Endometrium (tissue), 2 donors: ENCODE measurements around the gene SPDYE5.
"Not testable (repeated sequence)": the region's sequence is repeated elsewhere in the genome, so short reads cannot be mapped to it uniquely, and the experiment has no call there.

Experiments
- FAIRE-seq: peaks from 2 replicates; lab custom pipeline; 2012; peaks lifted over from hg19 to GRCh38; lab: Jason Lieb, UNC
- donor health status: control.
- donor health status: control.

Gene SPDYE5, protein sequence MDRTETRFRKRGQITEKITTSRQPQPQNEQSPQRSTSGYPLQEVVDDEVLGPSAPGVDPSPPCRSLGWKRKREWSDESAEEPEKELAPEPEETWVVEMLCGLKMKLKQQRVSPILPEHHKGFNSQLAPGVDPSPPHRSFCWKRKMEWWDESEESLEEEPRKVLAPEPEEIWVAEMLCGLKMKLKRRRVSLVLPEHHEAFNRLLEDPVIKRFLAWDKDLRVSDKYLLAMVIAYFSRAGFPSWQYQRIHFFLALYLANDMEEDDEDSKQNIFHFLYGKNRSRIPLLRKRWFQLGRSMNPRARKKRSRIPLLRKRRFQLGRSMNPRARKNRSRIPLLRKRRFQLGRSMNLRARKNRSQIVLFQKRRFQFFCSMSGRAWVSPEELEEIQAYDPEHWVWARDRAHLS

DNA sequence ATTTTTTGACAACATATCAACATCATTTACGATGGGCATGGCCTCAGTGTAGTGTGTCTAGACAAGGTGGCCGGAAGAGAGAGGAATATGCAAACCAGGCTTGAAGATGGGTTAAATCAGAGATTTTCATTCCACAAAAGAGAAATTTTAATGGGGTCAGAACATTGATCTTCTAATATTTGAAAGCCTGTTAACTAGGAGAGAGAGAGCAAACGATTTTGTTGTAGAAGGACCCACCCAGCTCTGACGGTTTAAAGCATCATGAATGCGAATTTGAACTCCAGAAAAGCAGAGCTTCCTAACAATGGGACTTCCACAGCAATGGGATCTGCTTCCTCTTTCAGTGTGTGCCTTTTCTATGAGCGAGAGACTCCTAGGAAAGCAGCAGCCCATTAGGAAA is at the start of gene SPDYE5:
Gene SPDYE5, plus strand, starts transcription at position 301 of the 400 bp plus-strand sequence. CDS start 1,728 bp downstream, outside the sequence.
- FAIRE-seq = not testable (repeated sequence)

DNA sequence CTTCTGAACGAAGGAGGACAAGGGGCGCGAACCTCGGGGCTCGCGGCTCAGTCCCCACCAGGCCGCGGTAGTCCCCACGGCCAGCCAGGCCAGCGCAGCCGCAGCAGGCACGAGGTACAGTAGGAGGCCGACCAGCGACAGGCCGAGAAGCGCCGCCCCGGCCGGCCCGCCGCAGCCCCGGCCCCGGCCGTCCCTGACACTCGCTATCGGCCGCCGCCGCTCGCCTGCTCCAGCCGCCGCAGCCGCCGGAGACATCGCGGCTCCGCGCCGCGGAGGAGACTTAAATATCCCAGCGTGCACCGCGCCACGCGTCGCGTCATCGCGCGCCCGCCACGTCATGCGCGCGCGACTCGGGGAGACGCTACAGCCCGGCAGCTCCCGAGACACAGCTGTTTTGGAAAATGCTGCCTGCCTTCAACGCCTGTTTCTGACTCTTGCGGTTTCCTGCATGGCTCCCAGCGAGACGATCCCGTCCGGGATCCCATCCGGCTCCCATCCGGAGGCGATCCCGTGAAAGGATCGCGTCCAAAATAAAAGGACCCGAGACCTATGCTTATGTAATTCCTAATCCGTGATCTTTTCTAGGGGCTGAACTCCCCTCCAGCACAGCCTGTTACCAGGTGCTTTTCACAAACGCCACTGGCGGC is 49.5 kb upstream of the SPDYE5 start:
- FAIRE-seq = not testable (repeated sequence)

DNA sequence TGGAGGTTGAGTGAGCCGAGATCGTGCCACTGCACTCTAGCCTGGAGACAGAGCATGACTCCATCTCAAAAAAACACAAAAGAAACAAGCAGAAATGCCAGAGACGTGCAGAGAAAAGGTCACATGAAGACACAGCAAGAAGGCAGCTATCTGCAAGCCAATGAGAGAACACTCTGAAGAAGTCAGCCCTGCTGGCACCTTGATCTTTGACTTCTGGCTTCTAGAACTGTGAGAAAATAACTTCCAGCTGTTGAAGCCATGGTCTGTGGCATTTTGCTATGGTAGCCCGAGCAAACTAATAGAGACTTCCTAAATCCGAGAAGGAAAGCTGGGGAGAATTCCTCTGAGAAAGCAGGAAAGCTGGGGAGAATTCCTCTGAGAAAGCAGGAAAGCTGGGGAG is 42.2 kb upstream of the SPDYE5 start:
- not testable (repeated sequence) for FAIRE-seq

DNA sequence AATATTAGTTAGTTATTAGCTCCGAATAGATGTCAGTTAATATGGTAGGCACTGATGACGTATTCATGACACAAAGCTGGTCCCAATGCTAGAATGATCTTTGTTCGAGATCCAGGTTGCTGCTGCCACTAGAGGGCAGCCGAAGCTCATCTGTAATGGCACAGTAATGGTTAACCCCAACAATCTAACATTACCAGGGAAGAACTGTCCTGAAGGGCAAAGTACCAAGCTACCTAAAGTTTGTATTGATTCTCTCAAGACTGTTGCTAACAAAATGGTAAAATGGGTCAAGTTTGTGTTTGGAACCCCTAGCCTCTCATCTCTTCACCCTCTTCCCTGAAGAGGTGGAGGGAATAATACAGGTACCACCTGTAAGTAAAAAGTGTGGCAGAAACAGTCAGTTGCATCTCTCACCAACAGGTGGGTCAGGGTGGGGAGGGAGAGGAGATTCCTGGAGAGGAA is 39.6 kb upstream of the SPDYE5 start:
- not testable (repeated sequence) for FAIRE-seq

DNA sequence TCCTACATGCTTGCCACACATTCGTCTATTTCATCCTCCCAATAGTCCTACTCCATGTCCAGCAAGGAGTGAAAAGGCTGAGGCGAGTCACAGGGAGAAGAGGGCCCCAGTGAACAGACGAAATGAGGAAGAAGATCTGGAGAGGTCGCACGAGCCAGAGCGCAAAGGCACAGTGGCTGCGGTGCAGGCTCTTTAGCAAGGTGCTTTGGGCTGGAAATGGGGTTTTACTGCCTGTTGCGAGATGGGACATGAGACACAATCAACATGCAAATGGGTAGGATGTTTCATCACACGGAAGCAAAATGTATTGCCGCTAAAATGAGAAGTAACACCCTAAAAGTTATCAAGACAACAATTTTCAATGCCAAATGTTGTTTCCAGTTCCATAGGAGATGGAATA is 35.7 kb upstream of the SPDYE5 start:
- not testable (repeated sequence) for FAIRE-seq

DNA sequence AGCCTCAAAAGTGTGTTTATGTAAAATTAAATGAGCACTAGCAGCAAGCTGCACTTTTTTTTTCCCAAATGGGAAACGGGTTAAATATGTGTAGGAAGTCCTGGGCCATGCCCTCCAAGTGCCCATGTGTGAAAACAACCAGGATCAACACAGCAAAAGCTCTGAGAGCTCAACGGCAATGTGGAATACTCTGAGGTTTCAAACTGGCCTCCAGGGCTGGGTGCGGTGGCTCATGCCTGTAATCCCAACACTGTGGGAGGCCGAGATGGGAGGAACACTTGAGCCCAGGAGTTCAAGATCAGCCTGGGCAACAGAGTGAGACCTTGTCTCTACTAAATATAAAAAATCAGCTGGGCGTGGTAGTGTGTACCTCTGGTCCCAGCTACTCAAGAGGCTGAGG is 34.1 kb upstream of the SPDYE5 start:
- FAIRE-seq = not testable (repeated sequence)

DNA sequence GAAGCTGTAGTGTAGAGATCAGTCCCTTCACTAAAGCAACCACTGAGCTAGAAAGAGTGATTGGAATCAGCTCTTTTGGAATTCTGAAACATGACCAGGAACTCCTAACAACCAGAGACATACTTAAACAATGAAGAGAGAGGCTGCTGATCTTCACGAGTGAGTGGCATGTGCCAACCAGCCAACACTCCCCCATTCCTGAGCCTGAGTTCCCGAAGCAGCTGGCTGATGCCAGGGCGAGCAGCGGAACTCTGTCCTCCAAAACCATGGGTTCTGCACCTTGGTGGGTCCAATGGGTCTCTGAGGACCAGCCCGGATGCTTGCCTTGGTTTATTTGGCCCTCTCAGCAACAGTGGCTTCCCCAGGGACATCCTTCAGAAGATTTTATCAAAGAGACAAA is 31.6 kb upstream of the SPDYE5 start:
- FAIRE-seq = not testable (repeated sequence)

DNA sequence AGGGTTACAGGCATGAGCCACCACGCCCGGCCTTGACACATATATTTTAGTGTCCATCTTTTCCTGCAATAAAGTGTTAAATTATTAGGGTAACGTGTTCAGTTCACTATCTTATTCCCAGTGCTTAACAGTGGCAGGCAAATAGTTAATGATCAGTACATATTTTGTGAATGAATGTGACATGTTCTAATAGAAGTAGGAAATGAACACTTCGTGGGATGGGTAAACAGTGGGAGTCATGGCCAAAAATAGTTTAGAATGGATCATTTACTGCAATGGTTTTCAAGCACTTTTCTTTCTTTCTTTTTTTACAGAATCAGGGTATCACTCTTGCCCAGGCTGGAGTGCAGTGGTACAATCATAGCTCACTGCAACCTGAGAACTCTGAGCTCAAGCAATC is 22.0 kb upstream of the SPDYE5 start:
- FAIRE-seq = not testable (repeated sequence)

DNA sequence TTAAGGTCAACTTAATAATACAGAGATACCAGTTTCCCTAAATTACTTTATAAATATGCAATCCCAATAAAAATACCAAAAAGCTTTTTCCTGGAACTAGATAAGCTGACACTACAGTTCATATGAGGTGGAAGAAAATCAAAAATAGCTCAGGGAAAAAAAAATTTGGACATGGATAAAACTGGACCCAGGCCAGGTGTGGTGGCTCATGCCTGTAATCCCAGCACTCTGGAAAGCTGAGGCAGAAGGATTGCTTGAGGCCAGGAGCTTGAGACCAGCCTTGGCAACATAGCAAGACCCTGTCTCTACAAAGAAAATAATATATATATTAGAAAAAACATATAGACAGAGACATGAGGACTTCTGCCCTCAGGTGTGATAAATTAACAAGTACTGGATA is 14.7 kb upstream of the SPDYE5 start:
- not testable (repeated sequence) for FAIRE-seq

DNA sequence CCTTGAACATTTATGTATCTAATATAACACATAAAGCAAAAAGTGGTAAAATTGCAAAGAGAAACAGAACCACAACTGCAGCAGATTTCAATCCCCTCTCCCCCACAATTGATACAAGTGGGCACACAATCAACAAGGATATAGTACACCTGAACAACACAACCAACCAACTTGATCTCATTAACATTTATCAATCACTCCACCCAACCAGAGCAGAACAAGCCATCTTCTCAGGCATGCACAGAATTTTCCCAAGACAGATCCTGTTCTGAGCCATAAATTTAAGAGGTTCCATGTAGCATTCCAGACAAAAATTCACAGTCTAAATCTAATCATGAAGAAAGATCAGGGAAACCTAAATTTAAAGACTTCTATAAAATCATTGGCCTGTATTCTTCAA is 11.8 kb upstream of the SPDYE5 start:
- not testable (repeated sequence) for FAIRE-seq

DNA sequence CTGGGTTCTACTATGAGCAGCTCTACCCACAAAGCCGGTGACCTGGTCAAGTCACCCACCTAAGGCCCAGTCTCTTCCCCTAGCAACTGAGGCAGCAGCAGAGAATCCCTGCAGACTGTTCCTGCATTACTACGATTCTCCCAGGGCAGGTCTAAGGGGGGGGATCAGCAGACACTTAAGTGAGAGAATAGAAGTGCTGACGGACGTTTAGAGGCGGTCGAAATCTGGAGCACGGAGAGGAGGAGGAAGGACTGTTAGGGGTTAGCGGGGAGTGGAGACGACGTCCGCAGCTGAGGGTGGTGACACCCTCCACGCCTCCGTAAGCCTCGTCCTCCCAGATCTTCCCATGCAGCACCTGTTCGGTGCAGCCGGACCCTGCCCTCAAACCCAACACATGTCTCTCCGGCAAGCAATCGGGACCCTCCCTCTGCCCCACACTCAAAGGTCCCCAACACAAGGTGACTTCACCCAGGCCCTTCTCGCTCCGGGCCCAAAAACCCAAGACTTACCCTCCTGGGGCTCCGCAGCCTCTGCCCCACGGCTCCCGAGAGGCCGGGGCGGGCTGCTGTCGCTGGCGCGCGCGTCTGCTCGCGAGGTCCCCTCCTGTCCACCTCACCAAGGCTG is 6.7 kb upstream of the SPDYE5 start:
- not testable (repeated sequence) for FAIRE-seq

DNA sequence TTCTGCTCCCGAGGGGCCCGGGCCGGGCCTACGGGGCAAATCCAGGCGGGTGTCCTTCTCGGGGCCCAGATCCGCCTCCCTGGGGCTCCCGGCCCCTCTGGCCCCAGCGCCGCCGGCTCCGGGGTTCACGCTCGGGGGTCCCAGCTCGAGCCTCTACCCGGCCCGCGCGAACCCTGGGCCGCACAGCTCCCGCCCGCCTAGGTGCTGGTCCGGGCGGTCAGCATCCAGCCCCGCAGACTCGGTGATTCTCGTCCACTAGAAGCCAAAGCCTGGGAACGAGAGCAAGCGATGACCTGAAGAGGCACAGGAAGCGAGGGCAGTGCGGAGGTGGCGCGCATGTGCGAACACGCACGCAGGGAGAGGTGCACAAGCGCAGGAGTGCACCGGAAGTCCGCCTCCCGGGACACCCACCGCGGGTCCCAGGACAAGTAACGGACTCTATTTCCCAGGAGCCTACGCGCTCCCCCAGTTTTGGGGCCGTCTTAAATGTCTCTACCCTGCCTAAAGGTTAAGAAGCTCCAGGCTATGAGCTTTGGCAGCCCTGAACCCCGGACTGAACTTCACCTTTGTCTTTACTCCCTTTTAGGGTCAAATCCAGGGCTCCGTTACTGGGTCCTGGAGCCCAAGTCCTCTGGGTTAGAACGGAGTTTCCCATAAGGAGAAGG is 6.0 kb upstream of the SPDYE5 start, which contains the start of gene POM121C:
Gene POM121C, minus strand, starts transcription at position 321 of the 665 bp plus-strand sequence. CDS start 44,803 bp downstream, outside the sequence.
- not testable (repeated sequence) for FAIRE-seq

DNA sequence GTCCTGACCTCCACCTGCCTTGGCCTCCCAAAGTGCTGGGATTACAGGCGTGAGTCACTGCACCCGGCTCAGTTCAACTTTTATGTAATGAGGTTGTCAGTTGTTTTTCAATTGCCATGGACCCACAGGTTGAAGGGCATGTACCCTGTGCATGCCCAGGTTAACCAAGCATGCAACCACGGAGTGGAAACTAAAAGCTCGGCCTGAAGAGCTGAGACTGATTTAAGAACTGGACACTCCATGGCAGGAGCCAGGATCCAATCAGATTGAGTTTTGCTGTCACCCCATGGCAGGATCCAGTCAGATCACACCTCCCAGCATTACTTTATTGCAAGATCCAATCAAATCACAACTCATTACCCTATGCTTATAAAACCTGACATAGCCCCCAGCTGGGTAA is 16.9 kb downstream of the SPDYE5 start:
- not testable (repeated sequence) for FAIRE-seq

DNA sequence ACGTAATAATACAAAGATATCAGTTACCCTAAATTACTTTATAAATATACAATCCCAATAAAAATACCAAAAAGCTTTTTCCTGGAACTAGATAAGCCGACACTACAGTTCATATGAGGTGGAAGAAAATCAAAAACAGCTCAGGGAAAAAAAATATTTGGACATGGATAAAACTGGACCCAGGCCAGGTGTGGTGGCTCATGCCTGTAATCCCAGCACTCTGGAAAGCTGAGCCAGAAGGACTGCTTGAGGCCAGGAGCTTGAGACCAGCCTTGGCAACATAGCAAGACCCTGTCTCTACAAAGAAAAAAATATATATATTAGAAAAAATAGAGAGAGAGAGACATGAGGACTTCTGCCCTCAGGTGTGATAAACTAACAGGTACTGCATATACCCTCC is 26.7 kb downstream of the SPDYE5 start:
- FAIRE-seq = not testable (repeated sequence)

DNA sequence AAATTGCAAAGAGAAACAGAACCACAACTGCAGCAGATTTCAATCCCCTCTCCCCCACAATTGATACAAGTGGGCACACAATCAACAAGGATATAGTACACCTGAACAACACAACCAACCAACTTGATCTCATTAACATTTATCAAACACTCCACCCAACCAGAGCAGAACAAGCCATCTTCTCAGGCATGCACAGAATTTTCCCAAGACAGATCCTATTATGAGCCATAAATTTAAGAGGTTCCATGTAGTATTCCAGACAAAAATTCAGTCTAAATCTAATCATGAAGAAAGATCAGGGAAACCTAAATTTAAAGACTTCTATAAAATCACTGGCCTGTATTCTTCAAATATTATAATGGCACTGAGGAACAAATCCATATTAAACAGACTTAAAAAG is 29.6 kb downstream of the SPDYE5 start:
- not testable (repeated sequence) for FAIRE-seq

DNA sequence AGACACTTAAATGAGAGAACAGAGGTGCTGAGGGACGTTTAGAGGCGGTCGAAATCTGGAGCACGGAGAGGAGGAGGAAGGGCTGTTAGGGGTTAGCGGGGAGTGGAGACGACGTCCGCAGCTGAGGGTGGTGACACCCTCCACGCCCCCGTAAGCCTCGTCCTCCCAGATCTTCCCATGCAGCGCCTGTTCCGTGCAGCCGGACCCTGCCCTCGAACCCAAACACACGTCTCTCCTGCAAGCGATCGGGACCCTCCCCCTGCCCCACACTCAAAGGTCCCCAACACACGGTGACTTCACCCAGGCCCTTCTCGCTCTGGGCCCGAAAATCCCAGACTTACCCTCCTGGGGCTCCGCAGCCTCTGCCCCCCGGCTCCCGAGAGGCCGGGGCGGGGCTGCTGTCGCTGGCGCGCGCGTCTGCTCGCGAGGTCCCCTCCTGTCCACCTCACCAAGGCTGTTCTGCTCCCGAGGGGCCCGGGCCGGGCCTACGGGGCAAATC is 35.2 kb downstream of the SPDYE5 start:
- FAIRE-seq = not testable (repeated sequence)

DNA sequence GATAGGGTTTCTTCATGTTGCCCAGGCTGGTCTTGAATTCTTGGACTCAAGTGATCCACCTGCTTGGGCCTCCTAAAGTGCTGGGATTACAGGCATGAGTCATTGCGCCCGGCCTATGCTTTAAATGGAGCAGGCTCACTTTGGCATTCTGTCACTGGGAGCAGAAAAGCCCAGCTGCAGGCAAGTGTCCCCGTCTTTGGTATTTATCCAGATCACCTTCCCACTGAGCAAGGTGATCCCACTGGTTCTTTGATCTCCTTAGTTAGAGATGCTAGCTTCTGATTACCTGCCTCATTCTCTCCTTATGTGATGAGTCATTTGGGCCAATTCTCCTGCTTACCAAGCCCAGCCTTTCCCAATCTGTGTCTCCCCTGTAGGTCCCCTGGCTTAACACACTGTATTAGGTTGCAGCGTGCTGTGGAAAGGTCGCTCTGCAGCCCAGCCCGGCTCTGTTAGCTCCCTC is 39.3 kb downstream of the SPDYE5 start:
- FAIRE-seq = no peak

DNA sequence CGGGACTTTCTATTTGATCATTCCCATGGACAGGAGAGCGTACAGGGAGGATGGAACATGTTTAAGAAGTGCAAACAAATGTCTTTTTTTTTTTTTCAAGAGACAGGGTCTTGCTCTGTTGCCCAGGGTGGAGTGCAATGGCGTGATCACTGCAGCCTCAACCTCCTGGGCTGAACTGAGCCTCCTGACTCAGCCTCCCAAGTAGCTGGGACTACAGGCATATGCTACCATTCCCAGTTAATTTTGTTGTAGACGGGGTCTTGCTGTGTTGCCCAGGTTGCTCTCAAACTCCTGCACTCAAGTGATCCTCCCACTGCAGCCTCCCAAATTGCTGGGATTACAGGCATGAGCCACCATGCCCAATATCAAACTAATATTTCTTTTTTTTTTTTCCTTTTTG is 40.5 kb downstream of the SPDYE5 start:
- FAIRE-seq = no peak

DNA sequence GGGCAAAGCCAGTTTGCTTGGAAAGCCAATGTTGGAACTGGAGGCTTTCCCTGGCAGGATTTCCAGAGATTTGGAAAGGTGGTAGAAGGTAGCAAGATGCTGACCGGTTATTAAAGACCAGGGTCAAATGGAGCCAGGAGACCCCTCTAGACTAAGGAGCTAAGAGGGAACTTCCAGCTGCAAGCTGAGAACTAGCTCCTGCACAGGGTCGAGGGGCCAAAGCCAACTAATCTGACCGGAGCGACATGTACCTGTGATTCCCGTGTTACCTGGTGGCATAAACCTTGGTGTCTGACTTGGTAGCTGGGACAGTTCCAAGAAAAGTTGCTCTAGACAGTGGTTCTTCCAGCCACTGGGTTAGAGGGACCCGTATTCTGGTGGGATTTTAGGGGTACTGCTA is 41.8 kb downstream of the SPDYE5 start:
- no peak for FAIRE-seq

DNA sequence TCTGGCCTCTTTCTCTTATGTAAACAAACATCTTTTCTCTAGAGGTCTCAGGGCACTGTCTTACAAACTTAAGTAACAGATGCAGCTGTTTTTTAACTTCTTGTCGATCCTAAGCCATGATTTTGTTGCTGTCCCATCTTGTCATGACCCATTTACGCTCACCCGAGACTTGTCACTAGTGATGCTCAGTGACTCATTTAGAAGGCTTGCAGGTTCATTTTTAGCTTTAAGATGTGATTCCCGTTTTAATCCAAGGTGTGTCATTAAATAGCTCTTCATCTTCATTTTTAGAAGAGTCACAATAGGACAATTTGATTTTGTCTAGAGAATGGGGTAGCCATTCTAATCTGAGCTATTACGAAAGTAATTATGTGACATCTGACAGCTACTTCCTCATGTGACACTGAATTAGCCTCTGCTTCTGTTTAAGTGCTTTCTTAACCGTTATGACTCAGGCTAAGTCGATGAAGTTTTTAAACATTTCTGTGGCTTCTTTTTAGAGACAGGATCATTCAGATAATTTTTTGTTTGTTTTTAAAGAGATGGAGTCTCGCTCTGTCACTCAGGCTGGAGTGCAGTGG is 42.7 kb downstream of the SPDYE5 start:
- no peak for FAIRE-seq

DNA sequence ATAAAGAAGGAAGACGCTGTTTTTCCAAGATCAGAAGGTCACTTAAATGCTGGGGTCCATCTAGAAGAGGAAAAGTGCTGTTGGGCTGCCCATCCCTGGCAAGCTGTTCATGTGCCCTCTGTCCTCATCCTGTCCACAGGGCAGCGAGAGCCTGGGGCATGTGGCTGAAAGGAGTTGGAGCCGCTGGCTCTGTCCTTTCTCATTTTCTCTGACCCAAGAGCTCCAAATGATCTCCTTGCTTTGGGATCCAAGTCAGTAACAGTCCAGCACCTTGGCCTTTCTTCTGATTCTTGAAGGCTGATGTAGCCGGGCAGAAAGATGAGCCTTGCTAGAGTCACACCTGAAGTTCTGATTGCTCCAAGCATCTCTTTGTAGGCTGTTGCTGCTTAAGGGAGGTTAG is 44.4 kb downstream of the SPDYE5 start:
- no peak for FAIRE-seq
